ENCODE results near the gene FANCD2OS. TPM values are rescaled to one million over a fixed set of nuclear protein-coding genes. Genes with fewer than 3 reads are reported as not detected.

Gene FANCD2OS
- total RNA-seq, 6 experiments from 2014 or later: not detected

- Histone ChIP-seq H3K27ac (no peak overlapping the region), H3K27me3 (no peaks in the 10 kb centered on the region), H3K4me3 (no peak overlapping the region), H3K9me3 (no peaks in the 10 kb centered on the region), H3K36me3 (peaks cover 0 to 31% (median 16%) of the 10 kb centered on the region in 4 donors), H3K4me1 (no peaks in the 10 kb centered on the region)
- 85% methylated on average over 10 of the region's 14 CpGs for WGBS (ENCODE audit: insufficient coverage, low coverage, low lambda C conversion rate, missing lambda C conversion rate)
- intact Hi-C loops (cut with DNase I): no loop called here
- TF ChIP-seq CTCF (IDR thresholded peaks at IDR 0.05) (no peak), POLR2A (IDR thresholded peaks at IDR 0.05) (no peak)
- ATAC-seq (no peak), DNase-seq (no peak)
Measured at GRCh38 chr3:10154335-10155122, 46.5 kb upstream of the FANCD2OS start.

GRCh38 chr3:10150987-10151386 lies 42.9 kb upstream of the FANCD2OS start:
- ATAC-seq: no peak
- H3K27me3 ChIP-seq: no peaks in the 10 kb centered on the region
- intact Hi-C loops (cut with DNase I): no loop called here
- H3K36me3 ChIP-seq: peaks cover 0 to 48% (median 20%) of the 10 kb centered on the region in 4 donors
- WGBS (ENCODE audit: insufficient coverage, low coverage, low lambda C conversion rate, missing lambda C conversion rate): 0% methylated on average over 1 of the region's 6 CpGs
- DNase-seq: no peak
- H3K4me3 ChIP-seq: no peak overlapping the region
- H3K9me3 ChIP-seq: no peaks in the 10 kb centered on the region
- H3K4me1 ChIP-seq: no peaks in the 10 kb centered on the region
- no peak overlapping the region for H3K27ac ChIP-seq
- TF ChIP-seq POLR2A (IDR thresholded peaks at IDR 0.05) (no peak), CTCF (IDR thresholded peaks at IDR 0.05) (no peak)

GRCh38 chr3:10149226-10149625 lies 41.2 kb upstream of the FANCD2OS start:
- WGBS (ENCODE audit: insufficient coverage, low coverage, low lambda C conversion rate, missing lambda C conversion rate): no CpG with 5 or more reads among the region's 8 CpGs
- Histone ChIP-seq H3K9me3 (no peaks in the 10 kb centered on the region), H3K4me3 (no peak overlapping the region), H3K36me3 (peaks cover 0 to 53% (median 20%) of the 10 kb centered on the region in 4 donors), H3K27me3 (no peaks in the 10 kb centered on the region), H3K27ac (no peak overlapping the region), H3K4me1 (peaks cover 0 to 10% (median 5%) of the 10 kb centered on the region in 4 donors)
- DNase-seq (no peak), ATAC-seq (peak; percentile 30 to 58 (median 42))
- TF ChIP-seq POLR2A (IDR thresholded peaks at IDR 0.05): no peak
- no peak for TF ChIP-seq CTCF (IDR thresholded peaks at IDR 0.05)
- intact Hi-C loops (cut with DNase I): no loop called here

- Histone ChIP-seq H3K4me3 (no peak overlapping the region), H3K27ac (no peak overlapping the region), H3K9me3 (no peaks in the 10 kb centered on the region), H3K4me1 (peaks cover 0 to 28% (median 9%) of the 10 kb centered on the region in 4 donors), H3K36me3 (peaks cover 0 to 34% (median 11%) of the 10 kb centered on the region in 4 donors), H3K27me3 (no peaks in the 10 kb centered on the region)
- no peak for TF ChIP-seq POLR2A (IDR thresholded peaks at IDR 0.05)
- TF ChIP-seq CTCF (IDR thresholded peaks at IDR 0.05): no peak
- intact Hi-C loops (cut with DNase I): no loop called here
- WGBS (ENCODE audit: insufficient coverage, low coverage, low lambda C conversion rate, missing lambda C conversion rate): 72% methylated on average over 4 of the region's 4 CpGs
- no peak for ATAC-seq
- no peak for DNase-seq
Measured at GRCh38 chr3:10145685-10146084, 37.6 kb upstream of the FANCD2OS start.

Measured in right lobe of liver (tissue), 6 donors.